Ammon's horn (tissue), 1 donor: ENCODE results near the gene MRPL53.

ENCODE experiments used
- DNase-seq: peaks from one replicate; pipeline ENCODE4 v3.0.0-alpha.2; 2016; ENCODE audit warnings: low spot score

The MRPL53 gene

DNA sequence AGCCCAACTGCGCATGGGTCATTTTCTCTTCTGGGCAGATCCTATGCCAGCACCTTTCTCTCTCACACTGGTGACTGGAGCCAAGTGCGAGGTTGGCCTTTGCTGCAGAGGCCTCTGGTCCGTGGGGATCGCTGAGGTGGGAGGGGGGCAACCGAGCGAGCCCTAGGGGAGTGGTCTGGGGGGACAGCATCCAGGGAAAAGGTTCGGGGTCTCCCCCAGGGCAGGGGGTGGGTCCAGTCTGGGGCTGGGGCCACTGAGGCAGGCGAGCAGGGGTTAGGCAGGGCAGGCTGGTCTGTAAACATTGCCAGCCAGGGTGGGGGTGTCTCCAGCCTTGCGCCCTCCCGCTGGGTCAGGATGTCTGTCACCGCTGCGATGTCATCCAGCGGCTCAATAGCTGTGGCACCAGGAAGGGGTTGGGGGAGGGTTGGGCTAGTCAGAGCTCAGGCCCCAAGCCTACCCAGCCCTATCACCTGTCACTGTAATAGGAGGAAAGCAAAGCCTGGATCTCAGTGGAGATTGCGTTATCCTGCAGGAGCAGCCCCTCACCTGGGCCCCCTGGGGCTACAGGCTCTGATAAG lies 46.2 kb downstream of the MRPL53 start:
- DNase-seq, result no peak

DNA sequence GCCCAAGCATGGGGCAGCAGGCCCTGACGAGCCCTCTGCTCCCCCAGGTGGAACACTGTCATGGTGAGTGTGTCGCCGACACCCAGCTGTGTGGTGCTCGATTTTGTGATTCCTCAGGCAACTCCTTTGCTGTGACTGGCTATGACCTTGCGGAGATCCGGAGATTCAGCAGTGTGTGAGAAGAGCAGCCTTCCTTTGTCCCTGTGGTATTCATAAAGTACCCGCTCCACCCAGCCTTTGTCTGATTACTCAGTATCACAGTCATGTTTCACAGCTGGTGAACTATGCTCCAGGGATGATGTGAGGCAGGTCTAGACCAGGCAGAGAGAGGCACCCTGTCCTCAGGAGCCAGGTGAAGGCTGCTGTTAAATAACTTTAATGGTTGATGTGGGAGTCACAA lies 47.0 kb downstream of the MRPL53 start:
- DNase-seq, result no peak

DNA sequence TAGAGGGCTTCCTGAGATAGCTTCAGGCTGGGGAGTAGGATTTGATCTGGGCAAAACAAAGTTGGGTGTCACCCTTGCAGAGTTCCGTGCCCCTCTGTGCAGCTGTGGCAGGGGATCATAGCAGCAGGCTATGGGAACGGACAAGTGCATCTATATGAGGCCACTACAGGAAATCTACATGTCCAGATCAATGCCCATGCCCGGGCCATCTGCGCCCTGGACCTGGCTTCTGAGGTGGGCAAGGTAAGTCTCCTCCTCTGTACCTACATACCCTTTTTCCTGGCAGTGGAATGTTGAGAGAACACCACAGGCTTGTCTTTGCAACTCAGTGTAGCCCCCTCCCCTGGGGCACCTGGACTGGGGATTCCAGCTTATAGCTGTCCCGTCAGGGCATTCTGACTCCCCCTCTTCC lies 47.5 kb downstream of the MRPL53 start:
- DNase-seq, result no peak

DNA sequence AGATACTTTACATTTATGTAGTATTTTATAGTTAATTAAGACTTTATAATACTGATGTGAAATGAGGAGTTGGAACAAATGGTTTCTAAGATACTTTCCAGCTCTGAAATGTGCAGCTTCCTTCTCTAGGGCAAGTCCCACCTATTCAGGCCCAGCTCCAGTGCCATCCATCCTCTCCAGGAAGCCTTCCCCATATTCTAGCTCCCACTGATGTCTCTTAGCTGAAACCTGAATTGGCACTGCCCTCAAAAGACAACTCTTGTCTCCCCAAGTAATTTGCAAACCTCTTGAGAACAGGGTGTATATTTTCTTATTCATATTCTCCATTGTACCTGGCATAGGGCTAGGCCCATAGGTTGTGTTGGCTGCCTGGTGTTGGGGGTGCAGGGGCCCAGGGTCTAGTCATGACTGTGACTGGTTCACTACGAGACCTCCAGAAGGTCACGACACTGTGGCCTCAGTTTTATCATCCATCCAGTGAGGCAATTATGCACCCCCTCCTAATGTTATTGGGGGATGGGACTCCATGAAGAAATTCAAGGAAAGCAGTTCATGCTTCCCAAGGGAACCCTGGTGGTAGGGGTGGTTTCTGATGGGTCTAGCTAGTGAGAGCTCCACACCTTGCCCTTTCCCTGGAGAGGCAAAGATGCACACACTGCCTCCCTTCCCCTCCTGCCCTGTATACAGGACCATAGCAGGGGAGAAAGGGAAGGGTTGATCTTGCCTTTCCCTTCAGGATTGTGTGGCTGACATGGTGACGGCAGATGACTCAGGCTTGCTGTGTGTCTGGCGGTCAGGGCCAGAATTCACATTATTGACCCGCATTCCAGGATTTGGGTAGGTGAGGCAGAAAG lies 48.1 kb downstream of the MRPL53 start:
- no peak for DNase-seq

DNA sequence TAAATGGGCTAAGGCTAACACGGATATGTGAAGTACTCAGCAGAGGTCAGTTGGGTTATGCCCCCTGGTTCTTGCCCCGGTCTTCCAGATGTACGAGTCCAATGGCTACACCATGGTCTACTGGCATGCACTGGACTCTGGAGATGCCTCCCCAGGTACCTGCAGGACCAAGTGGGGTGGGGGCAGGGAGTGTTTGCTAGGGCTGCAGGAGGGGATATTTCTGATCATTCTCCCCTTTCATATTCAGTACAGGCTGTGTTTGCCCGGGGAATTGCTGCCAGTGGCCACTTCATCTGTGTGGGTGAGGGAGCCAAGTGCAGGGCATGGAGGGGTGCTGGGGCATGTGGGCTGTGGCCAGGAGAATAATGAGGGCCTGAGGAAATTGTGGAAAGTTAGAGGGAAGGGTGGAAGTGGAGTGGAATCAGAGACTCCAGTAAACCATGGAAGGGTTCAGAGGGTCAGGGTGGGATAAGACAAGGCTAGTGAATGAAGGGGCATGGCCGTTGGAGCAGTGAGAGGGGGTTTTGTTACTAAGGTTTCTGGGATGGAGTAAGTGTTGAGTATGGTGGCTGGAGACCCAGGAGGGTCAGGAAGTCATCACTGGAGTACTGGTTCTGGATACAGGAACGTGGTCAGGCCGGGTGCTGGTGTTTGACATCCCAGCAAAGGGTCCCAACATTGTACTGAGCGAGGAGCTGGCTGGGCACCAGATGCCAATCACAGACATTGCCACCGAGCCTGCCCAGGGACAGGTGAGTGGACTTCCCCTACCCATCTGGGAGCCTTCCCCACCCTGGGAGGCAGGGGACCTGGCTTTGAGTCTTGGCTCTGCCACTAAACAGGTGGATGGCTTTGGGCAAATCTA lies 49.0 kb downstream of the MRPL53 start:
- DNase-seq, result no peak
